Panc1 (cell line): Measurements from ENCODE around the gene FIZ1.

Experiments
- POLR2AphosphoS5 ChIP-seq: IDR thresholded peaks from 2 replicates; pipeline ENCODE4 v1.6.1; 2012; ENCODE audit warnings: mild to moderate bottlenecking, low read depth, low read length, moderate library complexity
- REST ChIP-seq, 2 experiments: IDR thresholded peaks; 2 replicates each; pipeline ENCODE4 v1.6.1; 2011 to 2012; ENCODE audit warnings: low read depth in 2 of 2, control low read depth in 1 of 2, low read length in 1 of 2, mild to moderate bottlenecking in 1 of 2, moderate library complexity in 1 of 2; ENCODE audit not compliant: insufficient read depth in 1 of 2

- TF ChIP-seq REST (IDR thresholded peaks at IDR 0.05; ENCODE audit: insufficient read depth in 1 of 2, low read depth in 2 of 2, low read length in 1 of 2): no peak
- TF ChIP-seq POLR2AphosphoS5: no peak
These were observed 47.1 kb downstream of the FIZ1 start for GRCh38 chr19:55552206-55552605.
